A549 (cell line): ENCODE data around the gene PRDM1. TPM values are rescaled to one million over a fixed set of nuclear protein-coding genes. Genes with fewer than 3 reads are reported as not detected.

Experiments used
- ATAC-seq, 2 experiments: fragments of 200-7000 bp in 1 of 2; fragments of >200 bp in 1 of 2; cut with Nextera tagmentation in 1 of 2; cut with Tn5 transposase in 1 of 2; 3 replicates each; pipeline versions ENCODE4 v1.8.0 to v1.9.1; 2018 to 2020; ENCODE audit warnings: mild to moderate bottlenecking in 1 of 2, moderate library complexity in 1 of 2
- CTCF ChIA-PET: fragments of 300-600 bp; sonication (Branson Sonifier 250); formaldehyde crosslinking; extraction: SDS; loops from one replicate; lab custom pipeline; 2021; ENCODE audit warnings: antibody characterized with exemption, inconsistent platforms; lab: Yijun Ruan, JAX
- POLR2A ChIA-PET: fragments of 350-600 bp; formaldehyde crosslinking; extraction: SDS; loops from one replicate; lab custom pipeline; 2021; ENCODE audit warnings: antibody characterized with exemption, inconsistent platforms; lab: Yijun Ruan, JAX
- DNase-seq, 2 experiments: peaks; one replicate each; pipeline versions ENCODE4 v3.0.0 to v3.0.0-alpha.2; 2011 to 2016; ENCODE audit warnings: low read depth in 1 of 2, low spot score in 1 of 2
- FAIRE-seq: peaks from 2 replicates; lab custom pipeline; 2011; peaks lifted over from hg19 to GRCh38; lab: Jason Lieb, UNC
- H3K27ac ChIP-seq, 2 experiments: fragments of >200 bp; sonication (Bioruptor Twin); formaldehyde crosslinking; 3 replicates each; pipeline ENCODE4 v1.5.1; 2016 to 2017
- H3K4me1 ChIP-seq: fragments of >200 bp; sonication (Bioruptor Twin); formaldehyde crosslinking; 3 replicates; pipeline ENCODE4 v1.6.1; 2016
- H3K4me2 ChIP-seq: fragments of >200 bp; sonication (Bioruptor Twin); formaldehyde crosslinking; 3 replicates; pipeline ENCODE4 v1.6.1; 2016
- H3K4me3 ChIP-seq: fragments of >200 bp; sonication (Bioruptor Twin); formaldehyde crosslinking; 3 replicates; pipeline ENCODE4 v1.5.1; 2016
- H3K9me3 ChIP-seq: fragments of >200 bp; sonication (Bioruptor Twin); formaldehyde crosslinking; 3 replicates; pipeline ENCODE4 v1.6.1; 2016
- CBX2 ChIP-seq: fragments of 200-600 bp; sonication (generic); IDR thresholded peaks from 2 replicates; pipeline ENCODE4 v1.6.1; 2016; ENCODE audit warnings: low read depth, mild to moderate bottlenecking, borderline replicate concordance
- CHD4 ChIP-seq: fragments of 200-600 bp; sonication (generic); IDR thresholded peaks from 2 replicates; pipeline ENCODE4 v1.6.1; 2016; ENCODE audit warnings: antibody characterized with exemption, mild to moderate bottlenecking, borderline replicate concordance
- ESRRA ChIP-seq: fragments of 150-350 bp; IDR thresholded peaks from 2 replicates; pipeline ENCODE4 v1.6.1; 2014; ENCODE audit warnings: mild to moderate bottlenecking, low read length, borderline replicate concordance
- FOSB ChIP-seq: fragments of 250-450 bp; sonication (Bioruptor Pico); IDR thresholded peaks from 2 replicates; pipeline ENCODE4 v1.5.0; 2020; ENCODE audit warnings: mild to moderate bottlenecking, moderate library complexity
- GATA3 ChIP-seq: IDR thresholded peaks from 2 replicates; pipeline ENCODE4 v1.6.1; 2012; ENCODE audit warnings: borderline replicate concordance
- KDM5A ChIP-seq: fragments of 200-600 bp; sonication (generic); IDR thresholded peaks from 2 replicates; pipeline ENCODE4 v1.6.1; 2016; ENCODE audit warnings: antibody characterized with exemption, mild to moderate bottlenecking
- RCOR1 ChIP-seq: fragments of 150-350 bp; IDR thresholded peaks from 2 replicates; pipeline ENCODE4 v1.6.1; 2014; ENCODE audit warnings: antibody characterized with exemption, low read length, low read depth
- RFX5 ChIP-seq: fragments of 450-650 bp; IDR thresholded peaks from 2 replicates; pipeline ENCODE4 v1.7.1; 2014; ENCODE audit warnings: antibody characterized with exemption, mild to moderate bottlenecking, moderate library complexity
- RNF2 ChIP-seq: fragments of 200-600 bp; sonication (generic); IDR thresholded peaks from 2 replicates; pipeline ENCODE4 v1.6.1; 2016; ENCODE audit warnings: low read depth, mild to moderate bottlenecking, antibody characterized with exemption, moderate library complexity, borderline replicate concordance
- TFCP2L1 ChIP-seq: fragments of 250-450 bp; sonication (Bioruptor Pico); IDR thresholded peaks from 2 replicates; pipeline ENCODE4 v1.5.0; 2021; ENCODE audit warnings: mild to moderate bottlenecking
- WGBS: methylation state at CpG from one replicate; pipeline ENCODE4 v1.1.6; 2017; ENCODE audit errors: missing lambda C conversion rate; 5-methylcytosine and 5-hydroxymethylcytosine counted together
- polyA plus RNA-seq, 4 experiments: library from polyadenylated mRNA; depleted of rRNA in 3 of 4; stranded (reverse); fragments of >200 nt; fragmentation: RNase III in 1 of 4; extraction: RNeasy Plus Mini Kit Qiagen cat#74134 plus additional on column Dnase treatment in 1 of 4; gene quantifications; 2 replicates in 3 of 4; 3 replicates in 1 of 4; pipeline ENCODE4 v1.2.3, GENCODE V29; 2011 to 2017
- TF ChIP-seq, protein P1 (sequence below): fragments of >200 bp; sonication (Bioruptor Twin); formaldehyde crosslinking; IDR thresholded peaks from 3 replicates; pipeline ENCODE4 v1.5.1; 2016
- TF ChIP-seq, protein P2 (sequence below): fragments of 250-450 bp; sonication (Bioruptor Pico); IDR thresholded peaks from 2 replicates; pipeline ENCODE4 v1.5.0; 2020; ENCODE audit warnings: low read depth, mild to moderate bottlenecking, moderate library complexity
- TF ChIP-seq, protein P3 (sequence below): fragments of 200-600 bp; sonication (generic); IDR thresholded peaks from 2 replicates; pipeline ENCODE4 v1.6.1; 2016; ENCODE audit warnings: antibody characterized with exemption, mild to moderate bottlenecking, moderate library complexity

The PRDM1 gene
- polyA plus RNA-seq, 2 of the 4 experiments (the other 2 are of a cell fraction), result 2.6 to 11.2 TPM

DNA sequence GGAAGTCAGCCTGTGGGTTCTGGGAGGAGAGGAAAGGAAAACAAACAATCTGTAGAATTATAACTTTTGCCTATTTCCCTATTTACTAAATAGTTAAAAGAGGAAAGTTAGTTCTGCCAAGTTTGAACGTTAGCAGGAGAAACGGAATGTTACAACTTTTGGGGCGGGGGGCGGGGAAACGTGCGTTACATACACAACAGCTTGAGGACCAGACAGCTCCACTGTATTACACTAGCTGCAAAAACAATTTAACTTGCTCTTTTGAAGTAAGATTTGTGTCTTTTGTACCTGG is 498 bp upstream of the PRDM1 start:
- ATAC-seq, result peak; percentile 3 to 15; a peak in 3 of 6 replicates
- Histone ChIP-seq H3K4me3 (peak overlapping the region; percentile 67), H3K4me2 (peak overlapping the region; percentile 97), H3K27ac (peak overlapping the region; percentile 87 to 88), H3K9me3 (no peaks in the 10 kb centered on the region), H3K4me1 (peaks cover 49% of the 10 kb centered on the region)
- ChIA-PET POLR2A (interaction anchor here (0.6 to 2.2 kb wide), 11 partner anchors 9 to 654 kb away, joined by 3 to 8 read pairs (median 4); partner anchors contain the start of gene ATG5), CTCF (interaction anchor here (1.0 to 1.3 kb wide), 10 partner anchors 17 to 656 kb away, joined by 3 to 5 read pairs (median 3); no protein-coding TSS in a partner anchor)
- FAIRE-seq, result no peak
- DNase-seq, result no peak
- TF ChIP-seq, protein P1, sequence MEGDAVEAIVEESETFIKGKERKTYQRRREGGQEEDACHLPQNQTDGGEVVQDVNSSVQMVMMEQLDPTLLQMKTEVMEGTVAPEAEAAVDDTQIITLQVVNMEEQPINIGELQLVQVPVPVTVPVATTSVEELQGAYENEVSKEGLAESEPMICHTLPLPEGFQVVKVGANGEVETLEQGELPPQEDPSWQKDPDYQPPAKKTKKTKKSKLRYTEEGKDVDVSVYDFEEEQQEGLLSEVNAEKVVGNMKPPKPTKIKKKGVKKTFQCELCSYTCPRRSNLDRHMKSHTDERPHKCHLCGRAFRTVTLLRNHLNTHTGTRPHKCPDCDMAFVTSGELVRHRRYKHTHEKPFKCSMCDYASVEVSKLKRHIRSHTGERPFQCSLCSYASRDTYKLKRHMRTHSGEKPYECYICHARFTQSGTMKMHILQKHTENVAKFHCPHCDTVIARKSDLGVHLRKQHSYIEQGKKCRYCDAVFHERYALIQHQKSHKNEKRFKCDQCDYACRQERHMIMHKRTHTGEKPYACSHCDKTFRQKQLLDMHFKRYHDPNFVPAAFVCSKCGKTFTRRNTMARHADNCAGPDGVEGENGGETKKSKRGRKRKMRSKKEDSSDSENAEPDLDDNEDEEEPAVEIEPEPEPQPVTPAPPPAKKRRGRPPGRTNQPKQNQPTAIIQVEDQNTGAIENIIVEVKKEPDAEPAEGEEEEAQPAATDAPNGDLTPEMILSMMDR, result no peak
- no peak for TF ChIP-seq GATA3
- TF ChIP-seq RNF2, result no peak
- TF ChIP-seq, protein P2, sequence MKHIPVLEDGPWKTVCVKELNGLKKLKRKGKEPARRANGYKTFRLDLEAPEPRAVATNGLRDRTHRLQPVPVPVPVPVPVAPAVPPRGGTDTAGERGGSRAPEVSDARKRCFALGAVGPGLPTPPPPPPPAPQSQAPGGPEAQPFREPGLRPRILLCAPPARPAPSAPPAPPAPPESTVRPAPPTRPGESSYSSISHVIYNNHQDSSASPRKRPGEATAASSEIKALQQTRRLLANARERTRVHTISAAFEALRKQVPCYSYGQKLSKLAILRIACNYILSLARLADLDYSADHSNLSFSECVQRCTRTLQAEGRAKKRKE (CRISPR knock-in tag), result no peak
- TF ChIP-seq, protein P3, sequence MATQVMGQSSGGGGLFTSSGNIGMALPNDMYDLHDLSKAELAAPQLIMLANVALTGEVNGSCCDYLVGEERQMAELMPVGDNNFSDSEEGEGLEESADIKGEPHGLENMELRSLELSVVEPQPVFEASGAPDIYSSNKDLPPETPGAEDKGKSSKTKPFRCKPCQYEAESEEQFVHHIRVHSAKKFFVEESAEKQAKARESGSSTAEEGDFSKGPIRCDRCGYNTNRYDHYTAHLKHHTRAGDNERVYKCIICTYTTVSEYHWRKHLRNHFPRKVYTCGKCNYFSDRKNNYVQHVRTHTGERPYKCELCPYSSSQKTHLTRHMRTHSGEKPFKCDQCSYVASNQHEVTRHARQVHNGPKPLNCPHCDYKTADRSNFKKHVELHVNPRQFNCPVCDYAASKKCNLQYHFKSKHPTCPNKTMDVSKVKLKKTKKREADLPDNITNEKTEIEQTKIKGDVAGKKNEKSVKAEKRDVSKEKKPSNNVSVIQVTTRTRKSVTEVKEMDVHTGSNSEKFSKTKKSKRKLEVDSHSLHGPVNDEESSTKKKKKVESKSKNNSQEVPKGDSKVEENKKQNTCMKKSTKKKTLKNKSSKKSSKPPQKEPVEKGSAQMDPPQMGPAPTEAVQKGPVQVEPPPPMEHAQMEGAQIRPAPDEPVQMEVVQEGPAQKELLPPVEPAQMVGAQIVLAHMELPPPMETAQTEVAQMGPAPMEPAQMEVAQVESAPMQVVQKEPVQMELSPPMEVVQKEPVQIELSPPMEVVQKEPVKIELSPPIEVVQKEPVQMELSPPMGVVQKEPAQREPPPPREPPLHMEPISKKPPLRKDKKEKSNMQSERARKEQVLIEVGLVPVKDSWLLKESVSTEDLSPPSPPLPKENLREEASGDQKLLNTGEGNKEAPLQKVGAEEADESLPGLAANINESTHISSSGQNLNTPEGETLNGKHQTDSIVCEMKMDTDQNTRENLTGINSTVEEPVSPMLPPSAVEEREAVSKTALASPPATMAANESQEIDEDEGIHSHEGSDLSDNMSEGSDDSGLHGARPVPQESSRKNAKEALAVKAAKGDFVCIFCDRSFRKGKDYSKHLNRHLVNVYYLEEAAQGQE, result no peak
- no peak for TF ChIP-seq KDM5A
- no peak for TF ChIP-seq CHD4
- no peak for TF ChIP-seq FOSB (CRISPR knock-in tag)
- TF ChIP-seq RFX5, result no peak
- TF ChIP-seq CBX2, result no peak
- TF ChIP-seq ESRRA, result no peak
- WGBS, result 4% methylated on average over 6 of the region's 6 CpGs

DNA sequence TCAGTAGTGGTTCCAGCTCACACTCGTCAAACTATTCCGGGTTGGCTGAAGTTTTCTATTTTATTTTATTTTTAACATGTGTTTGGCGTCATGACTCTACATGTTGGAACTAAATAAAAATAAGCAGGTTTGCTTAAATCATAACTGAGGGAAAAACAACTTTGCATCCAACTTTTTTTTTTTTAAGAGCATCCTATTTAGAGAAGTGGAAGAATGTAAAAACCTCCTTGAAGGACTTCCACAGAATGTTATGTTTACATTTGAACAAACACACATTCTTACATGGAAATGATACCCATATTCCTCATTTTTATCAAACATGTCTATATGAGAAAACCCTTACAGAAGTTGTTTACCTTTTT is 659 bp downstream of the PRDM1 start:
- WGBS, result 5% methylated on average over 3 of the region's 3 CpGs
- CTCF ChIA-PET, result interaction anchor here (0.6 to 1.3 kb wide), 6 partner anchors 16 to 655 kb away, joined by 3 to 6 read pairs (median 4); no protein-coding TSS in a partner anchor
- TF ChIP-seq RCOR1, result no peak
- FAIRE-seq (no peak), DNase-seq (no peak), ATAC-seq (no peak)
- Histone ChIP-seq H3K4me2 (peak overlapping the region; percentile 97), H3K27ac (peak overlapping the region; percentile 87 to 88), H3K4me3 (peak overlapping the region; percentile 67), H3K9me3 (no peaks in the 10 kb centered on the region), H3K4me1 (peaks cover 49% of the 10 kb centered on the region)
- POLR2A ChIA-PET, result interaction anchor here (0.7 to 2.2 kb wide), 10 partner anchors 8 to 566 kb away, joined by 3 to 8 read pairs (median 4); partner anchors contain the start of gene ATG5

DNA sequence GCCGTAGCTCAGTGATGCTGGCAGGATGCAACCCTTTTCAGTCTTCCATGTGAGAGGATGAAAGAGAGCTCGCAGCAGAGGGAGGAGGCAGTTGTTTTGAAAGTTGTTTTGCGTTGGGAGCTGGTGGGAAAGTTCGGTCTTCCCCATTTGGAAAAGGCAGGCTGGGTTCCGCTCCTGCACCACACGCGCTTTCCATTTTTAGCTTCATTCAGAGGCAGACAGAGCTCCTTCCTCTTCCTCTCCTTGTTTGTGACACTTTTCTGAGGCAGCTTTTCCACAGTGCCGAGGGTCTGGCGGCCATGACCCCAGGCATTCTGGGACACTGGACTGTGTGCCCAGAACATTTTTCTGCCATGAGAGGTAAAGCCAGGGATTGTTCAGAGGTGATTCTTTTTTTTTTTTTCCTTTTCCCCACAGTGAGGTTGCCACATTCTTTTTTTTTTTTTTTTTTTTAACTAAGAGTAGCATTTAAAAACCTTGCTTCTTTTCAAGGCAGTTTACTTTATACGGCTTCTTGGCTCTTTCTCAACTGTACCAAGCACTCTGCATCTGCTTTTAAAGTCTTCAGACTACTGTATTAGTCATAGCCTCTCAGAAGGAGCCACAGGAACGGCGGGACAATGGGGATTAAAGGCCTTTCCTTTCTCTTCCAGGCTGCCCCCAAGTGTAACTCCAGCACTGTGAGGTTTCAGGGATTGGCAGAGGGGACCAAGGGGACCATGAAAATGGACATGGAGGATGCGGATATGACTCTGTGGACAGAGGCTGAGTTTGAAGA is 1.6 kb downstream of the PRDM1 start:
- H3K4me2 ChIP-seq, result peak overlapping the region; percentile 97
- no peaks in the 10 kb centered on the region for H3K9me3 ChIP-seq
- peak overlapping the region; percentile 87 to 88 for H3K27ac ChIP-seq
- H3K4me1 ChIP-seq, result peaks cover 48% of the 10 kb centered on the region
- CTCF ChIA-PET, result interaction anchor here (1.8 kb wide), 1 partner anchor 656 kb away, joined by 5 read pairs; no protein-coding TSS in a partner anchor
- FAIRE-seq (no peak), ATAC-seq (peak in 1 of 2 experiments; percentile 10; a peak in 1 of 6 replicates)
- WGBS, result 23% methylated on average over 13 of the region's 13 CpGs
- POLR2A ChIA-PET, result interaction anchor here (0.7 to 2.2 kb wide), 5 partner anchors 95 to 541 kb away, joined by 3 to 6 read pairs (median 6); no protein-coding TSS in a partner anchor
- peak overlapping the region; percentile 67 for H3K4me3 ChIP-seq
- TF ChIP-seq TFCP2L1 (CRISPR knock-in tag), result no peak
- TF ChIP-seq, protein P2 (CRISPR knock-in tag), result no peak
- TF ChIP-seq, all 56 proteins: peak for 0
- no peak for DNase-seq
